NCI-H82 (cell line): ENCODE results near the gene RETN.

Source experiments
- DNase-seq: peaks from one replicate; lab custom pipeline; 2025; lab: John Stamatoyannopoulos, UW

The RETN gene

DNA sequence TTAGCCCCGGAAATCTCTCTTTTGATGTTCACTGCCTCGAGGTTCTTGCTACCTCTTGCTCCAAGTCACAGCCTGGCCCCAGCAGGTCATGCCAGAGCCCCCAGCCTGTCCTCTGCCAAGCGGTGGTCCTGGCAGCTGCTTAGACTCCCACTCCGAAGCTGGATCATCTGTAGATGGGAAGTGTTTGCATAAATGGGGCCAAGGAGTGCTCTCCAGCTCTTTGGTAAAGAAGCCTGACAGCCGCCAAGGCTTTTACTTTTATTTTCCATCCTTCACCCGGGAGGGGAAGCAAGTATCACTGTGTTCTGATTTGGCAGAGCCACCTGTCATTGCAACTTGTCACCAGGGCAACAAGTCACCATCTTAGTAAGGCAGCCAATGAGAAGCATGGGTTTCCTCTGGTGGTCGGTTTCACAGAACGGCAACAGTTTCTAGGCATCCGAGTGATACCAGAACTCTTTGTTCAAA is 10.6 kb upstream of the RETN start:
- DNase-seq: peak; percentile 51

DNA sequence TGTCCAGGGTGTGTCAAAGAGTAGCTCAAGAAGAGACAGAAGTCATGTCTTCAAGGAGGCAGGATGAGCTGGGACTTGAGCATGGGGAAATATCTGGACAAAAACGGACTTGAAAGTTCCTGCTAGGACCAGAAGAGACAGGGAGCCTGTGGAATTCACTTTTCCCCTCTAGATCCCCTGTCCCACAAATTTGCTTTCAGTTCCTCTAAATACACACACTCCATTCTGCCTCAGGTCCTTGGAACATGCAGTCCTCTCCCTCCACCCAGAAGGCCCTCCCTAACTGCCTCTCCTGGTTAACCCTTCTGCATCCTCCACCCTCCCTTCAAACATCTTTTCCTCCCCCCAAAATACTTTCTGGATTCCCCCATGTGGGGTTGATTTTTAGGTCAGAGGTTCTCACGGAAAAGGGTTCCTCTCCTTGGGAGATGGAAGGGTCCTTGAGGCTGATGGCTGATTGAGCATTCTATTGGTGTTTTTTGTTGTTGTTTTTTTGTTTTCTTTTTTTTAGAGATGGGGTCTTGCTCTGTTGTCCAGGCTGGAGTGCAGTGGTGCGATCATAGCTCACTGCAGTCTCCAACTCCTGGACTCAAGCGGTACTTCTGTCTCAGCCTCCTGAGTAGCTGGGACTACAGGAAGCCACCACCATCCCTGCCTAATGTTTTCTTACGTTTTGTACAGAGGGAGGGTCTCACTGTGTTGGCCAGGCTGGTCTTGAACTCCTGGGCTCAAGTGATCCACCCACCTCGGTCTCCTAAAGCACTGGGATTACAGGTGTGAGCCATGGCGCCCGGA is 6.9 kb upstream of the RETN start:
- no peak for DNase-seq

GRCh38 chr19:7662657-7663056 is 6.2 kb upstream of the RETN start:
- DNase-seq: no peak

GRCh38 chr19:7663706-7664105 is 5.1 kb upstream of the RETN start:
- DNase-seq: no peak

- DNase-seq: no peak
Measured at GRCh38 chr19:7665076-7665475, 3.8 kb upstream of the RETN start.

DNA sequence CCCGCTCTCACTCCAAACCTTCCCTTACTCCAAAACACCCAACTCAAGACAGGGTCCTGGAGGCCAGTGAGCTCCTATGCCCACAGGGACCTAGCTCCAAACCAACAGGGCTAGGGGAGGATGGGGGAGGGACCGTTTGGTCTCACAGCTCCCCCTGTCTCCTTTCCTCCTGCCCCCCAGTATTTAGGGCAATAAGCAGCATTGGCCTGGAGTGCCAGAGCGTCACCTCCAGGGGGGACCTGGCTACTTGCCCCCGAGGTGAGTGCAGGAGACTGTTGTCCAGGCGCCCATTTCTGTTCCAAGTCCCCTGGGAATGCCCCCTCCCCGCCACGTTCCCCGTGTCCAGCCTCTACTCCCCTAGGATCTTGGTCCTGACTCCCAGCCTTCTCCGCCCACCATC is 792 bp downstream of the RETN start:
- no peak for DNase-seq

DNA sequence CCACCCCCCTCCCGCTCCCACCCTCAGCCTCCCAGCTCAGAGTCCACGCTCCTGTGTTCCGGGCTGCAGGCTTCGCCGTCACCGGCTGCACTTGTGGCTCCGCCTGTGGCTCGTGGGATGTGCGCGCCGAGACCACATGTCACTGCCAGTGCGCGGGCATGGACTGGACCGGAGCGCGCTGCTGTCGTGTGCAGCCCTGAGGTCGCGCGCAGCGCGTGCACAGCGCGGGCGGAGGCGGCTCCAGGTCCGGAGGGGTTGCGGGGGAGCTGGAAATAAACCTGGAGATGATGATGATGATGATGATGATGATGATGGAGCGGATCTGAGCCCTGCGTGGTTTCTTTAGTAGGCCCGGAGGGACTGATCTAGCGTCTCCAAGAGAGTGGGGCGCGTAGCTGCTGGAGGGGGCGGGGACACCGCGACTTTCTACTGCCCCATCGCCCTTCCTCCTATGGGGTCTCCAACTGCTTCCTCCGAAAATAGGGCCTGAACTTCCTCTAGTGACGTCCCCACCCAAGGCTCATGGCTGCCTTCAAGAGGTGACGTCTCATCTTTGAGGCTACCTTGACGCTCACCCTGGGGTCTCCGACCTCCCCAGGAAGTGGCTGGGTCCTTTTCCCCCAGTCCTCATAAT is 1.4 kb downstream of the RETN start:
- DNase-seq: peak; percentile 41

GRCh38 chr19:7670790-7671189 is 1.9 kb downstream of the RETN start:
- no peak for DNase-seq

- DNase-seq: no peak
Measured at GRCh38 chr19:7672522-7672921, 3.7 kb downstream of the RETN start.

- DNase-seq: peak; percentile 90
Measured at GRCh38 chr19:7674010-7675005, 5.5 kb downstream of the RETN start.

DNA sequence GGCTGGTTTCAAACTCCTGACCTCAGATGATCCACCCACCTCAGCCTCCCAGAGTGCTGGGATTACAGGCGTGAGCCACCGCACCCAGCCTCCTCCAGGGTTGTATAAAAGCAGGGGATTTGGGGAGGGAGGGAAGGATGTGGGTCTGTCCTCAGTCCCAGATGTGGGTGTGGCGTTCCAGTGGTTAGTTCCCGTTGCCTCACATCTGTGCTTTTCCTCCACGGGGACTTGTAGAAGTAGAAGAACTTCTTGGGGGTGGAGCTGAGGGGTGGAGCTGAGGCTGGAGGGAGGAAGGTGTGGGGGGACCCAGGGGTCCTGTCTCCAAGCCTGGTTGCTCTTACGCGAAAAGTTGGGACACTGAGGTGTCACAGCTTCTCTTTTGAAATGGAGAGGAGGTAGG is 7.5 kb downstream of the RETN start:
- no peak for DNase-seq

DNA sequence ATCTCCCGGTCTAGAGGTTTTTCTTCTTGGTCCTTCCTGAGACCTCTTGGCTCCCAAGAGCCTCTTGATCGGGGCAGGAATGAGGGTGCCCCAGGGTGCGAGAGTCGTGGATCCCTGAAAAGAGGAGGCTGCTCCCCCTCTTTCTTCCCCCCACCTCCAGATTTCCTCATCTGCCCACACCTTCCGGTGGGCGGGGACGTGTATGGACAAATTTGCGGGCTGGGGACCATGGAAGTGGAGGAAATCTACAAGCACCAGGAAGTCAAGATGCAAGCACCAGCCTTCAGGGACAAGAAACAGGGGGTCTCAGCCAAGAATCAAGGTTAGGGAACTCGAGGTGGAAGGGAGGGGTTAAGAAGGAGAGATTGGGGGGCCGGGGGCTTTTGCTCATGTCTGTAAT is 8.0 kb downstream of the RETN start, which contains the start of gene MCEMP1:
Gene MCEMP1, plus strand, starts transcription at position 237 of the 400 bp plus-strand sequence. Its CDS starts 31 bp downstream, at position 268.
- no peak for DNase-seq

- DNase-seq: no peak
Measured at GRCh38 chr19:7677669-7678311, 8.9 kb downstream of the RETN start.

- peak; percentile 87 for DNase-seq
Measured at GRCh38 chr19:7678971-7679751, 10.3 kb downstream of the RETN start.

- no peak for DNase-seq
Measured at GRCh38 chr19:7679771-7680605, 11.1 kb downstream of the RETN start.

DNA sequence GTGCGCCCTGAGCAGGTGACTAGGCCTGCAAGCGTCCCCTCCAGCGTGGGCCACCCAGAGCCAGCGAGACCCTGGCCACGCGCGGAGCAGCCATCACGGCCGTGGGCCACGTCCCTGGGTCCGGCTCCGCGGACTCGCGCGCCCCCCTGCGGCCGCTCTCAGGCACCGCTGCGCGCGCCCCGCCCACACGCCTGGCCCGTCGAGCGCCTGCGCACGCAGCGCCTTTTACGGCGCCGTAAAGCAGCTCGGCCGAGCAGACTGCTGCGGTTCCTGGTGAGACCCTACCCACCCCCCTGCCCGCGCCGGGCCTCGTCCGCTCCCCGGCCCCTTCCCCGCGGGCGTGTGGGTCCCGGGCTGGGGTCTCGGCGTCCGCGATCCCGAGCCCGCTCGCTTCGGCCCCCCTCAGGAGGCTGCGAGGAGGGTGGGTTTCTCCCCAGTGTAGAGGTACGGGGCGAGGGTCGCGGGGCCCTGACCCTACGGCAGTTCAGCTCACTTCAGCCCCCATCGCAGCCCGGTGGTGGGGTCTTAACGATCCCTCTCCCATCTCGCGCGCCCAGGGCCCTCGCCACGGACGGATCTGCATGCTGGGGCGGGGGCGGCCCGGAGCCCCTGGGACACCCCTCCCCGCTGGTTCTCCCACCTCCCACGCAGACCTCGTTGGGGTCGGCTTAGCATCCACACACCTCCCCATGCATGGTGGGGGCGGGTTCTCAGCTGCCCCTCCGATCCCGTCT is 11.9 kb downstream of the RETN start, which contains the start of gene TRAPPC5:
Gene TRAPPC5, plus strand, starts transcription at position 228 of the 734 bp plus-strand sequence. CDS start 1,421 bp downstream, outside the sequence.
- peak; percentile 89 for DNase-seq

- DNase-seq: peak; percentile 79
Measured at GRCh38 chr19:7681340-7682174, 12.7 kb downstream of the RETN start.
